NCI-H446 (cell line): ENCODE measurements around the gene M6PR.
"Not testable (repeated sequence)": the region's sequence is repeated elsewhere in the genome, so short reads cannot be mapped to it uniquely, and the experiment has no call there.

Experiments used
- DNase-seq, 2 experiments: peaks; one replicate each; lab custom pipeline; 2025; lab: John Stamatoyannopoulos, UW

The M6PR gene

GRCh38 chr12:8912914-8913313, 36.5 kb downstream of the M6PR start:
- DNase-seq, result no peak

DNA sequence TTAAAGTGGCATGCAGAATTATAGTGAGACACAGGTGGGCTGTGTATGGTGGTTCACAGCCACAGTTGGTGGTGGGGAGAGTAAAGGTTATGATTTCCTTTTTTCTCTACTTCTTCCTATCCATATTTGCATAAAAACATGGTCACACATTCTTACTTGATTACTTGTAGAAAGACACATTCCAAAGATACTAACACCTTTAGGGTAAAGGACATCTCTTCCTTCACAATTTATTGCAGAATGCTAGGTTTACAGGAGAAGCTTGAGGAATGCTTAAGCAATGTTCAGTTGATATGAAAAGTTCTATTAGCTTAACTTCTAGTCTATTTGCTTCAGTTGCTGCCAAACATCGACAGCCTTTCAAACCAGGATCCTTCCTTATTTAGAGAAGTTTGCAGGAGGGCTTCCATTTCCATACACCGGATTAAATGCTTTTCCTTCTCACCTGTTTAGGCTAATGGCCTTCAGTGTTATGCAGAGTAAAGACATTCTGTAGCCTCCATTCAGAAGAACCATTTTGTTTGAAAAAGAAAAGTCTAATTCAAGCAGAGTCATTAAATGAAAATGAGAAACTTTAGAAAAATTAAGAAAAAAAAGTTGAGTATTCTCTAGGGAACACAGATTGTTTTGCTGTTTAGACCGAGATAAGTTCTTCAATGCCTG, 37.7 kb downstream of the M6PR start:
- DNase-seq, result no peak

GRCh38 chr12:8909752-8910151, 39.7 kb downstream of the M6PR start:
- no peak for DNase-seq

GRCh38 chr12:8907513-8907912, 41.9 kb downstream of the M6PR start:
- DNase-seq, result no peak

GRCh38 chr12:8906266-8907180, 42.9 kb downstream of the M6PR start:
- DNase-seq, result no peak

DNA sequence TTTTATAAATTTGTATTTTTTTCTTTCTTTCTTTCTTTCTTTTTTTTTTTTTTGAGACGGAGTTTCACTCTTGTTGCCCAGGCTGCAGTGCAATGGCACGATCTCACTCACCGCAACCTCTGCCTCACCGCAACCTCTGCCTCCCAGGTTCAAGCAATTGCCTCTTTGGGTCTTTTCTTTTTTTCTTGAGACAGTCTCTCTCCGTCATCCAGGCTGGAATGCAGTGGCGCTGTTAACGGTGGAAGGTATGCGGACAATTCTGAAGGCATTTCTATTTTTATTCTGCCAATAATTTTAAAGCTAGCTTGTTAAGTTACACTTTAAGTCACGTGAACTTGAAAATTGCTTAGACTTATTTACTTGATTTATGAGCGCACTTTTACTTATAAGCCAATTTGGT, 43.9 kb downstream of the M6PR start:
- no peak for DNase-seq

DNA sequence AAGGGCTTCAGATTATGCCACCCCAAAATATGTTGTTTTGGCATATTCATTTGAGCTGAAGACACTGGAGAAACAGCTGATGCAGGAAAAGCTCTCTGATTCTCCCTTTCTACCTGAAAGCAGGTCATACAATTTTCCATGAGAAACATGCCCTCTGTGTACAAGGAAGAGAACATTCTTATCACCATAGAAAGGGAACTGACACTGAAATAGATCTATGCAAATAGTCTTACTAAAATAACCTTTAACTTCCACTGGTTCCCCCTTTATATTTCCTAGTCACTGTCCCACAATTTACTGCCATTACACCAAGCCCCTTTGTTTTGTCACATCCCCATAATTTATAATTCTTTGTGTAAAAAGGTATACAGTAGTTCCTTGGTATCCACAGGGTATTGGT, 44.8 kb downstream of the M6PR start:
- DNase-seq, result no peak

GRCh38 chr12:8903646-8904045, 45.8 kb downstream of the M6PR start:
- no peak for DNase-seq

DNA sequence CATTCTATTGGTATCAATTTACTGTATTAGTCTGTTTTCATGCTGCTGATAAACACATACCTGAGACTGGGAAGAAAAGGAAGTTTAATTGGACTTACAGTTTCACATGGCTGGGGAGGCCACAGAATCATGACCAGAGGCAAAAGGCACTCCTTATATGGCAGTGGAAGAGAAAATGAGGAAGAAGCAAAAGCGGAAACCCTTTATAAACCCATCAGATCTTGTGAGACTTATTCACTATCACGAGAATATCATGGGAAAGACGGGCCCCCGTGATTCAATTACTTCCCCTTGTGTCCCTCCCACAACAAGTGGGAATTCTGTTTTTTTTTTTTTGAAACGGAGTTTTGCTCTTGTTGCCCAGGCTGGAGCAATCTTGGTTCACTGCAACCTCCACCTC, 46.7 kb downstream of the M6PR start:
- not testable (repeated sequence) for DNase-seq

GRCh38 chr12:8899830-8900229, 49.6 kb downstream of the M6PR start:
- DNase-seq, result no peak

- DNase-seq, result no peak
These were observed 52.4 kb downstream of the M6PR start for GRCh38 chr12:8897081-8897480.

- DNase-seq, result no peak
These were observed 54.5 kb downstream of the M6PR start for GRCh38 chr12:8894986-8895385.

DNA sequence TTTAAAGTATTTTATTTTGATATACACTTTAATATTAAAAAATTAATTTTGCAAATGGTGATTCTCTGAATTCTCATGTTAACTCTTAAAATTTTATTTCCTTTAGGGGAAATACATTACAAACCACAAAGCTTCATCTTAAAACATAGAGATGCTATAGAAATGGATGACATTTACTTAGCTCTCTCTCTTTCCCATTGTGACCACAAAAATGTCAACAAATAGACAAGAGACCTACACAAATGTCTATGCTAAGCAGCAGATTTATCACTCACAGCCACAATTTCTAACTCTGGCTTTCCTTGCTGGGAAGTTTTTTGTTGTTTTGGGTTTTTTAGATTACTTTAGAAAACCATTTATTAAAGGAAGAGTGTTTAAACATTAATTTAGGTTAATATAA, 55.1 kb downstream of the M6PR start:
- no peak for DNase-seq

DNA sequence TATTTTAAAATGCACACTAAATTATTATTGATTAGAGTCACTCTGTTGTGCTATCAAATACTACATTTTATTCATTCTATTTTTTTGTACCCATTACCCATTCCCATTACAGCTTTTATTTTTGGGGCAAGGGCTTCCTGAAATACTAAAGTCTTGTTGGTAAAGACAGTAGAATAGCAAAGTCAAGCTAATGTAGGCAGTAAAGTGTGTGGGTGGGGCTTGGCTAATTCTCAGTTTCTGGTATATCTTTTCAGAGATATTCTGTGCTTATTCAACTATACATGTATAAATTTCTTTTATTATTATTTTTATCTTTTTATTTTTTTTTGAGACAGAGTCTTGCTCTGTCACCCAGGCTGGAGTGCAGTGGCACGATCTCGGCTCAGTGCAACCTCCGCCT, 57.5 kb downstream of the M6PR start:
- no peak for DNase-seq
